OCI-LY7 (cell line): ENCODE measurements around the gene ZEB1.
A peak's percentile ranks its signal among the peaks of the same experiment; 100 is the strongest.

Source experiments
- CTCF ChIP-seq: fragments of 200-600 bp; sonication (generic); conservative IDR thresholded peaks from 2 replicates; pipeline ENCODE4 v1.5.1; 2014; ENCODE audit warnings: mild to moderate bottlenecking, antibody characterized with exemption, low read length, moderate library complexity, mixed read lengths
- EZH2phosphoT487 ChIP-seq: fragments of 200-600 bp; sonication (generic); IDR thresholded peaks from 2 replicates; pipeline ENCODE4 v1.6.1; 2018; ENCODE audit warnings: low read depth, borderline replicate concordance, mild to moderate bottlenecking, mixed run types, antibody characterized with exemption, low read length, moderate library complexity, mixed read lengths

GRCh38 chr10:31467791-31468535 lies 148.9 kb downstream of the ZEB1 start:
- TF ChIP-seq CTCF (peak; percentile 63), EZH2phosphoT487 (no peak)
